CD8-positive, alpha-beta memory T cell (primary cell): Measurements from ENCODE around the gene KCND3. TPM values are rescaled to one million over a fixed set of nuclear protein-coding genes. Genes with fewer than 3 reads are reported as not detected.

Source experiments
- CTCF ChIA-PET: fragments of 350-600 bp; sonication (Branson Sonifier 250); formaldehyde crosslinking; loops from one replicate; lab custom pipeline; 2021; ENCODE audit warnings: antibody characterized with exemption; lab: Charles Lee
- POLR2A ChIA-PET: fragments of 350-600 bp; sonication (Branson Sonifier 250); formaldehyde crosslinking; loops from one replicate; lab custom pipeline; 2021; ENCODE audit warnings: antibody characterized with exemption; lab: Charles Lee
- DNase-seq, 5 donors: peaks; one replicate each; pipeline versions ENCODE4 v3.0.0 to v3.0.0-alpha.2; 2020 to 2022; ENCODE audit warnings: mixed read lengths in 1 of 5
- H3K27ac ChIP-seq: one replicate; pipeline ENCODE4 v1.7.0; 2013; ENCODE audit warnings: low read depth, mild to moderate bottlenecking, low read length, moderate library complexity
- H3K27me3 ChIP-seq: 2 replicates; pipeline ENCODE4 v1.7.0; 2013; ENCODE audit warnings: low read length, mild to moderate bottlenecking; ENCODE audit not compliant: insufficient read depth, poor library complexity, severe bottlenecking
- H3K36me3 ChIP-seq: 2 replicates; pipeline ENCODE4 v1.7.0; 2013; ENCODE audit warnings: mild to moderate bottlenecking, low read length, moderate library complexity; ENCODE audit not compliant: insufficient read depth
- H3K4me1 ChIP-seq: 2 replicates; pipeline ENCODE4 v1.7.0; 2013; ENCODE audit warnings: mild to moderate bottlenecking, low read length, moderate library complexity; ENCODE audit not compliant: insufficient read depth
- H3K4me3 ChIP-seq: 2 replicates; pipeline ENCODE4 v1.7.0; 2013; ENCODE audit warnings: mild to moderate bottlenecking, low read length
- H3K9me3 ChIP-seq: 2 replicates; pipeline ENCODE4 v1.7.0; 2013; ENCODE audit warnings: mild to moderate bottlenecking, low read length
- H3K27ac Mint-ChIP-seq, 8 donors: one replicate each; pipeline ENCODE4 v1.8.0; 2020 to 2021; ENCODE audit warnings: mixed read lengths in 8 of 8, mild to moderate bottlenecking in 6 of 8, inconsistent platforms in 3 of 8, moderate library complexity in 3 of 8
- H3K27me3 Mint-ChIP-seq, 2 donors: one replicate each; pipeline ENCODE4 v1.8.0; 2020 to 2021; ENCODE audit warnings: mixed read lengths in 2 of 2, mild to moderate bottlenecking in 1 of 2, moderate library complexity in 1 of 2
- H3K36me3 Mint-ChIP-seq, 3 donors: one replicate each; pipeline ENCODE4 v1.8.0; 2020 to 2021; ENCODE audit warnings: mixed read lengths in 3 of 3, inconsistent platforms in 1 of 3, mild to moderate bottlenecking in 1 of 3
- H3K4me1 Mint-ChIP-seq, 3 donors: one replicate each; pipeline ENCODE4 v1.8.0; 2020 to 2021; ENCODE audit warnings: mixed read lengths in 3 of 3, inconsistent platforms in 1 of 3, mild to moderate bottlenecking in 1 of 3
- H3K4me3 Mint-ChIP-seq, 7 donors: one replicate each; pipeline ENCODE4 v1.8.0; 2020 to 2021; ENCODE audit warnings: mixed read lengths in 7 of 7, mild to moderate bottlenecking in 6 of 7, moderate library complexity in 4 of 7, inconsistent platforms in 2 of 7
- H3K9me3 Mint-ChIP-seq, 5 donors: one replicate each; pipeline ENCODE4 v1.8.0; 2020 to 2022; ENCODE audit warnings: mixed read lengths in 5 of 5, mild to moderate bottlenecking in 3 of 5, moderate library complexity in 2 of 5, inconsistent platforms in 1 of 5
- polyA plus RNA-seq: library from polyadenylated mRNA; unstranded; fragments of 300-500 nt; fragmentation: Illumina TruSeq; gene quantifications from one replicate; pipeline ENCODE4 v1.2.3, GENCODE V29; 2021
- total RNA-seq, 2 experiments: library from RNA; stranded (reverse); gene quantifications; one replicate each; pipeline ENCODE4 v1.2.3, GENCODE V29; 2021

Gene KCND3
- total and polyA plus RNA-seq, 3 experiments from 2014 or later: not detected

- Histone ChIP-seq H3K4me1 (peaks cover 22% of the 10 kb centered on the region), H3K36me3 (no peaks in the 10 kb centered on the region), H3K4me3 (no peak overlapping the region), H3K27me3 (peaks cover 30% of the 10 kb centered on the region), H3K9me3 (no peaks in the 10 kb centered on the region), H3K27ac (no peak overlapping the region)
- Mint-ChIP-seq H3K27ac (no peak overlapping the region), H3K9me3 (no peaks in the 10 kb centered on the region), H3K27me3 (peaks cover 16 to 18% of the 10 kb centered on the region in 2 donors), H3K4me3 (peak overlapping the region in 4 of 7 donors; percentile 65 to 92 (median 86)), H3K4me1 (peaks cover 15 to 26% (median 16%) of the 10 kb centered on the region in 3 donors), H3K36me3 (peaks cover 0 to 5% (median 0%) of the 10 kb centered on the region in 3 donors)
- ChIA-PET CTCF (interaction anchor here (1.3 to 4.2 kb wide), 4 partner anchors 18 to 229 kb away, joined by 3 to 15 read pairs (median 10); no protein-coding TSS in a partner anchor), POLR2A (interaction anchor here (1.0 to 1.5 kb wide), 2 partner anchors 14 to 23 kb away, joined by 3 read pairs; no protein-coding TSS in a partner anchor)
- no peak for DNase-seq
These were observed 252.8 kb downstream of the KCND3 start for GRCh38 chr1:111736548-111737215.

DNA sequence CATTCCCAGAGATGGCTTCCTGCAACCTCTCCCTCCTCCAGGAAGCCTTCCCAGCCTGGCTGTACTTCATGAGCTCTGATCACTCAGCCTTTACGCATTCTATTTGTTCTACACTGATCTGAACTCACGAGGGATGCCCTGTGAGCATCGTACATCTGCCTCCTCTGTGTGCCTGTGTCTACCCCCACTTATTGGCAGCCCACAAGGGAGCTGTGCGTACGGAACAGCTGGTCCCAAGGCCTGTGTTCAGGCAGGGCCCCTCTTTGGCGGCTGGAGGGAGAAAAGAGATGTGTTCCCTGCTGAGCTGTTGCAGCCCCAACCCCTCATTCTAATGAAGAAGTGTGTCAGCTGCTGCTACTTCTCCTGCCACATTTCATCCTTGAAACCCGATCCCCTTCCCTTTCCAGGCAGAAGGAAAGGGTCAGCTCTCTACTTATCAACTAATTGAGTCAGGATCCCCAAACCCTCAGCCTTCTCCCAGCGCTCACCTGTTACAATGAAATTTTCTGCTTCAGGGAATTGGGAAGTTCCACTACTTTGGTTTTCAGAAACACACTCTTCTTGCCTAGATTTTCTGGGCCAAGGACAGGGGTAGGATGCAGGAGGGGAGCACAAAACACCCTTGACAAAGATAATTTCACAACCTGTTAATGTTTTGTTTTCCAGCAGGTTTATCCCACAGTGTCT, 253.5 kb downstream of the KCND3 start:
- Mint-ChIP-seq H3K27me3 (peaks cover 14% of the 10 kb centered on the region in 2 donors), H3K9me3 (no peaks in the 10 kb centered on the region), H3K4me3 (no peak overlapping the region), H3K36me3 (peaks cover 0 to 5% (median 0%) of the 10 kb centered on the region in 3 donors), H3K27ac (no peak overlapping the region), H3K4me1 (peaks cover 15 to 25% (median 16%) of the 10 kb centered on the region in 3 donors)
- Histone ChIP-seq H3K27me3 (peaks cover 26% of the 10 kb centered on the region), H3K4me1 (peaks cover 22% of the 10 kb centered on the region), H3K4me3 (no peak overlapping the region), H3K9me3 (no peaks in the 10 kb centered on the region), H3K27ac (no peak overlapping the region), H3K36me3 (no peaks in the 10 kb centered on the region)
- DNase-seq: no peak
- POLR2A ChIA-PET: no interaction called here
- CTCF ChIA-PET: interaction anchor here (1.3 to 4.2 kb wide), 4 partner anchors 19 to 229 kb away, joined by 3 to 15 read pairs (median 10); no protein-coding TSS in a partner anchor

- Histone ChIP-seq H3K4me1 (peaks cover 19% of the 10 kb centered on the region), H3K9me3 (no peaks in the 10 kb centered on the region), H3K27me3 (peaks cover 26% of the 10 kb centered on the region), H3K4me3 (no peak overlapping the region), H3K27ac (no peak overlapping the region), H3K36me3 (no peaks in the 10 kb centered on the region)
- no peak overlapping the region for H3K4me3 Mint-ChIP-seq
- peaks cover 0 to 5% (median 2%) of the 10 kb centered on the region in 3 donors for H3K36me3 Mint-ChIP-seq
- no peak for DNase-seq
- no peak overlapping the region for H3K27ac Mint-ChIP-seq
- POLR2A ChIA-PET: no interaction called here
- no peaks in the 10 kb centered on the region for H3K9me3 Mint-ChIP-seq
- peaks cover 8 to 9% of the 10 kb centered on the region in 2 donors for H3K27me3 Mint-ChIP-seq
- CTCF ChIA-PET: interaction anchor here (1.1 to 1.8 kb wide), 3 partner anchors 8 to 21 kb away, joined by 3 to 8 read pairs (median 5); no protein-coding TSS in a partner anchor
- peaks cover 14 to 19% (median 16%) of the 10 kb centered on the region in 3 donors for H3K4me1 Mint-ChIP-seq
These were observed 254.1 kb downstream of the KCND3 start for GRCh38 chr1:111735321-111735720.

DNA sequence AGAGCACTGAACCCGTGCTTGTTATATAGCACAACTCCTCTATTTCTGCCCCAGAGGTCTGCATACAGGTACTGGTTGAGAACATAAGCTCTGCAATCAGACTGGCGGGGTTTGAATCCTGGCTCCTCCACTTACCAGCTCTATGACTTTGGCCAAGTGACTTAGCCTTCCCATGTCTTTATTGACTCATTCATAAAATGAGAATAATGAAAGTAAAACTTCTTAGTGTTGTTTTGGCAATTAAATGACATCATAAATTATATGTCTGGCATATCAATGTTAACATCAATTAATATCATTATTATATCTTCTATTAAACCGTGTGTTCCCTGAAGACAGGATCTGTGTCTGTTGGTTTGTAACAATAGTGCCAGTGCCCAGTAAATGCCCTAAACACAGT, 254.6 kb downstream of the KCND3 start:
- Mint-ChIP-seq H3K9me3 (no peaks in the 10 kb centered on the region), H3K36me3 (peaks cover 0 to 5% (median 2%) of the 10 kb centered on the region in 3 donors), H3K27me3 (peaks cover 6 to 9% of the 10 kb centered on the region in 2 donors), H3K4me1 (peaks cover 11 to 16% (median 13%) of the 10 kb centered on the region in 3 donors), H3K27ac (no peak overlapping the region), H3K4me3 (no peak overlapping the region)
- no peak overlapping the region for H3K4me3 ChIP-seq
- H3K9me3 ChIP-seq: no peaks in the 10 kb centered on the region
- peaks cover 14% of the 10 kb centered on the region for H3K4me1 ChIP-seq
- DNase-seq: no peak
- H3K27me3 ChIP-seq: peaks cover 22% of the 10 kb centered on the region
- no peaks in the 10 kb centered on the region for H3K36me3 ChIP-seq
- H3K27ac ChIP-seq: no peak overlapping the region
- ChIA-PET POLR2A (no interaction called here), CTCF (interaction anchor here (1.1 to 1.8 kb wide), 2 partner anchors 9 to 20 kb away, joined by 3 to 5 read pairs; no protein-coding TSS in a partner anchor)

GRCh38 chr1:111734426-111734825, 255.0 kb downstream of the KCND3 start:
- H3K4me1 ChIP-seq: peaks cover 11% of the 10 kb centered on the region
- DNase-seq: no peak
- Mint-ChIP-seq H3K27me3 (peaks cover 4 to 9% of the 10 kb centered on the region in 2 donors), H3K36me3 (peaks cover 0 to 4% (median 2%) of the 10 kb centered on the region in 3 donors), H3K4me1 (peaks cover 9 to 14% (median 10%) of the 10 kb centered on the region in 3 donors), H3K4me3 (no peak overlapping the region), H3K27ac (no peak overlapping the region), H3K9me3 (no peaks in the 10 kb centered on the region)
- ChIA-PET CTCF (interaction anchor here (1.1 to 1.8 kb wide), 2 partner anchors 9 to 20 kb away, joined by 3 to 5 read pairs; no protein-coding TSS in a partner anchor), POLR2A (no interaction called here)
- H3K36me3 ChIP-seq: no peaks in the 10 kb centered on the region
- no peak overlapping the region for H3K27ac ChIP-seq
- H3K9me3 ChIP-seq: no peaks in the 10 kb centered on the region
- peaks cover 21% of the 10 kb centered on the region for H3K27me3 ChIP-seq
- H3K4me3 ChIP-seq: no peak overlapping the region

GRCh38 chr1:111733992-111734341, 255.5 kb downstream of the KCND3 start:
- Mint-ChIP-seq H3K27me3 (peaks cover 4 to 9% of the 10 kb centered on the region in 2 donors), H3K9me3 (no peaks in the 10 kb centered on the region), H3K4me3 (no peak overlapping the region), H3K4me1 (peaks cover 9 to 14% (median 10%) of the 10 kb centered on the region in 3 donors), H3K36me3 (peaks cover 0 to 4% (median 2%) of the 10 kb centered on the region in 3 donors), H3K27ac (no peak overlapping the region)
- H3K27ac ChIP-seq: no peak overlapping the region
- H3K4me3 ChIP-seq: no peak overlapping the region
- no peaks in the 10 kb centered on the region for H3K36me3 ChIP-seq
- H3K9me3 ChIP-seq: no peaks in the 10 kb centered on the region
- POLR2A ChIA-PET: no interaction called here
- no peak for DNase-seq
- CTCF ChIA-PET: interaction anchor here (1.8 kb wide), 1 partner anchor 19 kb away, joined by 5 read pairs; no protein-coding TSS in a partner anchor
- H3K27me3 ChIP-seq: peaks cover 21% of the 10 kb centered on the region
- peaks cover 11% of the 10 kb centered on the region for H3K4me1 ChIP-seq

DNA sequence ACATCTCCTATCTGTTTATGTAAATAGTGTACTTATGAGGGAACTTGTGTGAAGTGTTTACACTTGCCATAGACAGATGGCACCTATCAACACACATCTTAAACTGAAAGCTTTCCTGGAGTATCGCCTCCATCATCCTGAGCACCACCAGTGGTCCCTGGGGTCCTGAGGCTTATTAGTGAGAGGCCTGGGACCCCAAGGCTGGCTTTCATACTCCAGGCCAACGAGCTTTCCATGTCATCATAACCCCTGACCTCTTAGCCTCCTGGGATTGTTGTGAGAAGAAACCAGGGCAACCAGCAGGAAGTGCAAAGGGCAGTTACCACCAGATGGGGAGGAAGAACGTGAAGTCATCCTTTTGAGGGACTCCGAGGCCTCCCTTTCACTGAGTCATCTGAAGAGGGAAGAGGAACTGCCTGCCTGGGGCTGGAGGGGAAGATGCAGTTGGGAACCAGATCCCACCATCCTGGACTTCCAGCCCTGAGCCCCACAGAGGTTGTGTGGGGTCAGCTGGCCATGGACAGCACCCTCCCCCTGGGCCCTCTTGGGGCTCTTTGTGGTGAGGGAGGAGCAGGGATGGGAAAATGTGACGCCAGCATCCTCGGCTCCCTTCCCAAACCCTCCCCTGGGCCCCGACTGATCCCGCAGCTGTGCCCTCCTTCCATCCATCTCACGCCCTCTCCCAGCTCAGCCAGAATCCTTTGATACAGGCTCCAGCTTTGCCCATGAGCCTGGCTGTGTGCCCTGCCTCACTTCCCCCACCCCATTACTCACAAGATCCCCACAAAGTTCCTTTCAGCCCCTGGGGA, 256.1 kb downstream of the KCND3 start:
- CTCF ChIA-PET: interaction anchor here (1.8 kb wide), 1 partner anchor 19 kb away, joined by 5 read pairs; no protein-coding TSS in a partner anchor
- Mint-ChIP-seq H3K36me3 (peaks cover 0 to 2% (median 1%) of the 10 kb centered on the region in 3 donors), H3K9me3 (no peaks in the 10 kb centered on the region), H3K27me3 (peaks cover 0 to 7% of the 10 kb centered on the region in 2 donors), H3K4me3 (no peak overlapping the region), H3K27ac (peak overlapping the region in 1 of 8 donors; percentile 31), H3K4me1 (peaks cover 7 to 10% (median 10%) of the 10 kb centered on the region in 3 donors)
- Histone ChIP-seq H3K27me3 (peaks cover 21% of the 10 kb centered on the region), H3K27ac (no peak overlapping the region), H3K9me3 (no peaks in the 10 kb centered on the region), H3K4me3 (no peak overlapping the region), H3K4me1 (peaks cover 9% of the 10 kb centered on the region), H3K36me3 (no peaks in the 10 kb centered on the region)
- POLR2A ChIA-PET: no interaction called here
- DNase-seq: no peak
